ENCODE results near the gene C1QL2. TPM values are rescaled to one million over a fixed set of nuclear protein-coding genes. Genes with fewer than 3 reads are reported as not detected.

C1QL2 gene
- total RNA-seq, 1 donor from 2014 or later = not detected

DNA sequence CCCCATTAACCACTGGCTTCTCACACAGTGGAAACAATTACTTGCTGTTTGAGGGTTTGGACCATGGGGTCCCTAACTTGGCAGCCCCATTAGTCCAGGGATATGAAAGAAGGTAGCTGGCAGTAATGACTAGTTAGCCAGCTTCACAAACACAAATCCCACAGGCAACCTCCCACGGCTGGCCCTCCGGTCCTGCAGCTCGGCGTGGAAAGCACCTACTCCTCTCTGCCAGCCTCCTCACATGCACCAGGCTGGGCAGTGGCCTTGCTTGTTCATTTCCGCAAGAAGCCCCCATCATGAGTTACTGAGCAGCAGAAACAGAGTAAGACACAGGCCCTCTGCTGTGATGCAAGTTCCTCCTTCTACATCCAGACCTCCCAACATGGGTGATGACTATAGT, 13.7 kb downstream of the C1QL2 start:
- no peak for DNase-seq (ENCODE audit: low read depth, low spot score)

DNA sequence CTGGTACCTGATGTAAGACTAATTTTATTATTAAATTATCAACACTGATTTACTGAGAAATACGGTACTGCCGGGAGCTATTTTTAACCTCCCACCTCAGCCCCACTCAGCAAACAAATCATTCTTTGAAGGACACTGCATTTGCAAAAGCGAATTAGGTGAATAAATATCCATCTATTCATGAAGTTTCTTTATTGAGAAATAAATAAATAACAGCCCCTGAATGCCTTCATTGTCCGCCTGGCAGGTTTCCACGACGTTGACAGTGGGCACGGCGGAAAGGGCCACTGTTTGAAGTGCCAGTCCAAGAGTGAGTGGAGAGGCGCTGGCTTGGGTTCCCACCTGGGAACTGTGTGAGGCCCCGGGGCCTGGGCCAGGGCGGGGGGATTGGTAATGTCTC, 15.7 kb downstream of the C1QL2 start:
- no peak for DNase-seq (ENCODE audit: low read depth, low spot score)

DNA sequence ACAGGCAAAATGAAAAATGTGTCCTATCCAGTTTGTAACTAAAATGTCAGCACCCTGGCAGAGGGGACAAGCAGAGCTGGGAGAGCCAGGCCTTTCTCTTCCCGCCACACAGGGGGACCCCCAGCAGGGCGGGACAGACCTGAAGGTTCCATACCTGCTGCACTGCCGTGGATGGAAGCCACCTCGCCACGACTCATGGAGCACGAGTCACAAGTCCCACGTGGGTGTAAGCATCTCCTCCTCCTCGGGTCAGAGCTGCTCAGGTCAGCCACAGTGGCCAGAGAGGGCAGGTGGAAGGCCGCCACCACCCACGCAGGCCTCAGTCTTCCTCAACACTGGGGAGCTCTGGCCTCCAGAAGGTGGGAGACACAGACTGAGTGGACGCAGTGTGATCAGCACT, 21.0 kb downstream of the C1QL2 start:
- DNase-seq (ENCODE audit: low read depth, low spot score) = no peak

DNA sequence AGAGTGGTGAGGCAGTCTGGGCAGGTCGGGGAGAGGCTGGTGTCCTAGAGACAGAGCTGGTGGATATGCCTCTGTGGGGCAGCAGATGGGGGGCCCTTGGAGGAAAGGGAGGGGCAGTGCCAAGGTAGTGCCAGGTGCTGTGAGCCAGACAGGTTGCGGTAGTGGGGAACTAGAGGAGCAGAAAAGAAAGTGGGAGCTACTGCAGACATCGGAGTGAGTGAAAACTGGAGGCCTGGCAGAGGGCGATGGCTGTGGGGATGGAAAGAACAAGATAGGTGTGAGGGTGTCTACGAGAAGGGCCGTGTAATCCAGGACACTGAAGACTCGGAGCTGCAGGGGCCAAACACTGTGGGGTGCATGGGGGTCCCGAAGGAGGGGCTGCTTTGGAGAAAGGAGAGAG, 21.7 kb downstream of the C1QL2 start:
- no peak for DNase-seq (ENCODE audit: low read depth, low spot score)

DNA sequence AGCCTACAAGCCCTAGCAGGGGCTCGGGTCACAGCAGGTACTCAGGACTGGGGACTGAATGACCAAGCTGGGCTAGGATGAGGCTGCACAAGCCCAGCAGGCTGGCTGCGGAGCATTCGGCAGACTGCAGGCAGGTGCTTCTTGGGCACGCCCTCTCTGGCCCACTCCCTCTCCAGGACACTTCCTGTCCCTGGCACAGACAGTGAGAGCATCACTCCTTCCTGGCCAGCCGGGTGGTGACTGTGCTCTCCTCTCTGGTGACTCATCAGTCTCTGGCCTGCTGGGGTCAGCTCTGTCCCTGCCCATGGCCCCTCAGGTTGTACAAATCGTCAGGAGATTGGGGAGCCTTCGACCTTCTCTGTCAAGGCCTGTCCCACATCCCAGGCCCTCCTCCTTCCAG, 22.5 kb downstream of the C1QL2 start:
- DNase-seq (ENCODE audit: low read depth, low spot score) = no peak

DNA sequence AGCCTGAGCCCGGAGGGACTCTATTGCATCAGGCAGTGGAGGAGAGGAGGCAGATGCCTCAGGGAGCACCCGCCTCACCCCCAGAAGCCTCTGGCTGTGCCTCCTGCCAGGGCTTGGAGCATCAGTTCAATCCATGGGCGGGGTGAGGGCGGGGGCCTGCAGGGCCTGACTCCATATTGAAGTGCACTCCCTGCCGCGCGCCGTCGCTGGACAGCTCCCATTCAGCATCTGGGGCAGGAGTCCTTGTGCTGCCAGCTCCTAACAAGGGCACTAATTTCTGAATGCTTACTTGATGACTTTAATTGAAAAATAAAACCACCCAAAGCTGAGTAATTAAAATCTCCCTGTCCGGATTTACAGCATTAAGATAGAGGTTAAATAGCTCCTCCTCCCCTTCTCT, 23.8 kb downstream of the C1QL2 start:
- no peak for DNase-seq (ENCODE audit: low read depth, low spot score)

DNA sequence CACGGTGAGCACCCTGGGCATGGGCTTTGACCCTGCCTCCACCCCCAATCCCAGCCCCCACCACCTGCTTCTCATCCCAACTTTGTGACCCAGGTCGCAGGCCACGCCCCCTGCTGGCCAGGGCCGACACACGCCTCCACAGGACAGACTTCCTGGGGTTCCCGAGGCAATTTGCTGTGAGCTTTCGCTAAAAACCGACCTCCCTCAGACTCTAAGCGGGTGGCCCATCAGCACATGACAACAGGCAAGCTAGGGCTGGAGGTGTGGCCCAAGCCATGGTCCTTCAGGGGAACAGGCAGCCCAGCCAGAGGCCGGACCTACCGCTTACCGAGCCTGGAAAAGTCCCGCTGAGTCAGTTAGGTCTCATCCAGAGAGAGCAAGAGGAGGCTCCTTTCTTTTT, 31.9 kb downstream of the C1QL2 start:
- DNase-seq (ENCODE audit: low read depth, low spot score) = no peak

DNA sequence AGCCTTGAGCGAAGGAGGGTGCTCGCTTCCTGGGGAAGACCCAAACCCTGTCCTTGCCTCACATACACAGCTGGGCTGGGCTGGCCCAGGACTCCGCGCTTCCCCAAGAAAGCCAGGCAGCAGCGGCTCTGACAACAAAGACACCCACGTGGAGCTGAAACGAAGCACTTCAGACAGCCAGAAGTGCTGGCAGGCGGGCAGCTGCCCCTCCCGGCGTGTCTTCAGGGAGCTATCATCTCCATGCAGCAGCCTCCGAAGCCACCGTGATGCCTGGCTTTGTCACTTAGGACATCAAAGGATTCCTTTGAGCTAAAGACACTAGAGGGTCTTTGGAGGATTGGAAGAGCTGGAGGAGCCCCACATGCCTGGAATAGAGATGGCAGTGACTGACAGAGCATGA, 35.2 kb downstream of the C1QL2 start:
- no peak for DNase-seq (ENCODE audit: low read depth, low spot score)

DNA sequence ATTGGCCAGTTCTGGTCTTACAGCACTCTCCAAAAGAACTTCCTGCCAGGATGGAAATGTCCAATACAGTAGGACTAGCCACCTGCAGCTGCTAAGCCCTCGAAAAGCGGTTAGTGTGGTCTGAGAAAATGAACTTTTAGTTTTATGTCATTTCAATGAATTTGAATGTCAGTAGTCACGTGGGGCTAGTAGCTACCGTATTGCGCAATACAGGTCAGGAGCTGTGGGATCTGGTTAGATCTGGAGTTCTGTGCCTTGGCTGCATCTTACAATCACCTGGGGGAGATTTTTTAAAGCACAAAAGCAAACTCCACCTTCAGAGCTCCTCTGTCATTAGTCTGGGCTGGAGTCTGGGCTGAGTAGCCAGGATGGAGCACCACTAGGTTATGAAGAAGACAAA, 35.9 kb downstream of the C1QL2 start:
- no peak for DNase-seq (ENCODE audit: low read depth, low spot score)

DNA sequence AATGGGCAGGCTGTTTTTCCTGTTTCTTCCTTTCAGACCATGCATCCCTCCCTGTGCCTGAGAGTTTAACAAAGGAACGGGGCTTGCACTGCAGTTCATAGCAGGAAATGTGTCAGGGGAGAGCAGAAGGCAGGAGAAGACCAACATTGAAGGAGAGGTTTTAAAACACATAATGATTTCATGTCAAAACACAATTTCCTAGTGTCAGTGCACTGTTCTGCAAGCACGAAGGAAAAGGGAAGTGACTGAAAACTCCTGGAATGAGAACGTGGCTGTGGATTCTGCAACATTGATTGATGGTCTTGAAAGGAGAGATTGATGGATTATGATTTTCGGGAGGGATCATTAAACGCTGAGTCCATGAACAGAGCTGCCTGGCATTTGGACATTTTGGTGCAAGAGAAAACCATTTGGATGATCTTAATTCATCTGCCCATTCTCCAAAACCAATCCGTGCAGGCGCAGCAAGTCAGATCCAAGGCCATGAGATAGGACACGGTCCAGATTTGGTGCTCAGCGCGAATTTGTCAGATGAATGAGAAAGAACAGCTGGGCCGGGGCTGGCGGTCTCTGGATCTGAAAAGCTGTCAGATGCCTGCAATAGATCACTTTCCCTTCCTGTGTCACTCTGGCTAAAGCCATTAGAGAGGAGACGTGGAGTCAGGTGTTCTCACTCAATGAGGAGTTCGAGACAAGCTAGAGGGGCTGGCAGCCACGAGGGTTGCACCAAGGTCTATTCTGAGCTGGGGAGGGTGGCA, 38.4 kb downstream of the C1QL2 start:
- no peak for DNase-seq (ENCODE audit: low read depth, low spot score)

DNA sequence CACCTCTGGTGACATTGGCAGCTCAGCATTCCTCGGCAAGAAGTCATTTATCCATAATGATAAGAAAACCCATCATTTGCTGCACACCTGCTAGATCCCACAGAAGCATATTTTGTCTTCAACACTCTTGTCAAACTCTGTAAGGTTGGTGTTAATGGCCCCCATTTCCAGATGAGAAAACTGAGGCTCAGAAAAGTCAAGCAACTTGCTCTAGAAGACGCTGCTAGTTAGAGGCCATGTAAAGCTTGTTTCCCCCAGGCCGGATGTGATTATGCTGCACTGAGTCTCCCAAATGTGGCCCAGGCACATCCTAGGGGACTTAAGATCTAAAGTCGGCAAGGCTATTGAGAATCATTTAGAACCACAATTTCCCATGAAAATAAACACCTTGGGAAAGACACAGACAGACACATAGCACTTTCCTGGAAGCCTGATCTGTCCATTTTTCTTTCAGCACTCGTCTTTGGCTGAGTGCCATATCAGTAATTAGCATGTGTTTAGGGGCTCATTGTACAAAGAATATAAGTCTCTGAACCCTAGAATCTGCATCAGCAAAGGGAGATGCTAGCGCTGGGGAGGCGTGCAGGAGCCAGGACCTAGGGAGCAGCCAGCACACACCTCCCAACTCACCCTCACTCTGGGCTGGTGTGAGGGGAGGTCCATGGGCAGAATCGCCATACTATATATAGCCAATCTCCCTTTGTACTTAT, 39.3 kb downstream of the C1QL2 start:
- DNase-seq (ENCODE audit: low read depth, low spot score) = no peak

DNA sequence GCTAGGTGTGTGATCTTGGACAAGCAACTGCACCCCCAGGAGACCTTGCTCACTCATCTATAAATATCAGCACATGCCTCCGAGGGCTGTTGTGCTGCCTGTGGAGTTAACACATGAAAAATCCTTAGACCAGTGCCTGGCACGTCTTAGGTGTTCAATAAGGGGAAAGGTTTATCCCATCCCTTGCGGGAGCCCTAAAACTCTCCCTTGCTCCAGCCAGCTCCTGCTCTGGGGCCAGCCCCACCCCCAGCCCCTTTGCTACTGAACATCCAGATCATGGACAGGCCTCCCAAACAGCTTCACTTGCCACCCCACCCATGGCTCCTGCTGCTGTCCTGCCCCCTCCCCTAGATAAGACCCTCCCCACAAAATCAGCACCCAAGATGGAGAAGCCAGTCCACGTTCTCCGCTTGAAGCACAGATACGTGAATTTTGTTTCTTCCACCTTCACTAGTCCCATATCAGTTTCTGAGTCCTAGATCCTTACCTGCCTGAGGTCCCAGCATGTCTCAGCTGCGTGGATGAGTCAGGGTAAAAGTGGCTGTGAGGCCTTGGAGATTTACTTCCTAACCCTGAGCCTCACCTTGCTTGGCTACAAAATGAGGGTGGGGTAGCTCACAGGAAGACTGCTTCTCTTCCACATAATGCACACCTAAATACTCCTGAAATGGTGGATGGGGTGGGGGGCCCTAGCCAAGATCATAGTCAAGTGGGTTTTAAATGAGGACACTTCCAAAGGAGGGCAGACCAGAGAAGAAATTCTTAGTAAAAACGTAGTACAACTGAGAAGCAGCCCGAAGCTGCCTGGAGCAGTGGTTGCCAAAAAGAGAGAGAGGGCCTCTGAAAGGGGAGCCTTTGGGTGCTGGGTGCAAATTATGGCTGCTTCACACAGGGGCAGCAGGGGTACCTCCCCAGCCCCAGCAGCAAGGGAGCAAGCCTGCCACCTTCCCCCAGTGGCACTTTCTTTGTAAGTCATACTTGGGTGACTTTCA, 40.4 kb downstream of the C1QL2 start:
- DNase-seq (ENCODE audit: low read depth, low spot score) = no peak

DNA sequence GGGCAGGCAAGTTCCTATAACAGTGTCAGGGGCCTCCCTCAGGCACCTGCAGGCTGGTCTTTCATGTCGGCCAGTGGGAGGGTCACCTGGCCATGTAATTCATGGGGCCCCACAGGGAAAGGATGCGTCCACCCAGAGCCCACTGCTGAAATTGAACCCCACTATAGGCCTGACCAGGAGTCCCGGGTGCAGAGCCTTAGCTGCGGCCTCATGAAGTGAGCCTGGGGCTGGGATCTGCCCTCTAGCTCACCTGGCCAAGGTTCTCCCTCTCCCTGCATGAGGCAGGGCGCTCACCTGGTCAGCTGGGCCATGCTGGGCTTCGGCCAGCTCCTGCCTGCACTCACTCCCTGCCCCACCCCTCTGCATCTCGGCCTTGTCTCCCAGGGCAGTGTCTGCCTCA, 41.1 kb downstream of the C1QL2 start:
- no peak for DNase-seq (ENCODE audit: low read depth, low spot score)

DNA sequence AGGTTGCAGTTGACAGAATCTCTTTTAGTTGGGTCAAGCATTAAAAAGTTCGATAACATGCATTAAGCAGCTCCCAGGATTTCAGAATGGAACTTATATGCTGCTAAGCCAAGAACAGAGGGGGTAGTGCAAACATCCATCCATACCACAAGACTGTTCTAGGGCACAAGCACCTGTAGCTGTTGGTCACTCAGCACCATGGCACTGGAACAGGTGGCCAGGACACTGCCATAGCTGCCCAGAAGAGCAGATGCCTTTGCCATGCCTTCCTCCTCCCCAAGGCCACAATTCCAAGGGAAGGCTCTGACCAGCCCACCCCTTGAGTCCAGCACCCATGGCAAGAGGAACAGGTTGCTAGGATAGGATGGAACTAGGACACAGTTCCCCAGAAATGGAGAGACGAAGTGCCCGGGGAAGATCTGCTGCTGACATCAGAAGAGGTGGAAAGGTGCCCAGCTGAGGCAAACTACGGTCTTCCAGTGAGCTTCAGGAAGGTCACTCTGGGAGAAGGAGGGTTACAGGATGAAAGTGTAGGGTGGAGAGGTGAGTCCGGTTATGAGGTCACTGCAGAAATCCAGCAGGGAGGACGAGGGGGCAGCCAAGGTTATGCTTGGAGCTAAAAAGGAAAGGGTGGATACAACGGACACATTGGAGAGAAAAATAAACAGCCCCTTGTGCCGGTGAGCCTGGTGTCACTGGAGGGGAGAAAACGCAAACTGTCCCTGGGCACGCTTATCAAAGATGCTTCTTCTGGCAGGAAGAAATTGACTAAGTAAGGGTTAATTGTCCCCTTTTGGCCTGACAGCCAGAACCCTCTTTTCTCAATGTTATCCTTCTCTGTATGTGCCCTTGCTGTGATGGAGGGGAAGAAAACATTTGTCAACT, 41.9 kb downstream of the C1QL2 start:
- DNase-seq (ENCODE audit: low read depth, low spot score) = no peak

DNA sequence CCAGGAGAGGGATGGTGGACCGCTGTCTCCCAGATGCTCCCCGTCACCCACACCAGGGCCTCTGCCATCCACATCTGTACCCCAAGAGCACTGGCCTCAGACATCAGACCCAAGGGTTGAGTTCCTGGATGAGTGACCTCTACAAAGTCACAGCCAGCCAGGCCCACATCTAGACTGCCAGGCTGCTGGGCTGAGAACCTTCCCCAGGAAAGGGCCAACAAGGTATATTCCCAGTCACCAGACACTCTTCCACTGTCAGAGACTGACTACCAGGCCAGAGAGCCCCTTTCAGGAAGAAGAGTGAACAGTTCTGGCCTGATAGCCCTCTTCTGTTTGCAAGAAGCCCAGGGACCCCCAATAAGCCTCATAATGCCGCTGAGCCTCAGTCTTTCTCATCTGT, 44.3 kb downstream of the C1QL2 start:
- no peak for DNase-seq (ENCODE audit: low read depth, low spot score)

DNA sequence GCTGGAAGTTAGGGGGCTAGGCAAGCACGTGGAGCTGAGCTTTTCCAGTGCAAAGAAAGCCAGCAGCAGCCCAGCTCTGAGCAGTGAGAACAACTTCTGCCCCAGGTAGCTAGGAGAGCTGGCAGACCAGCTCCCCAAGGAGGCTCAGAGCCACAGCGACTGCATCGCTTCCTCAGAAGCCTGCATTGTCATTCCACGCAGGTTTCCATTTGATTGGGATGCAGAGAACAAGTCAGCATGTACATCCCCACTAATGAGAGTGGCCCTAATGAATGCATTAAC, 45.1 kb downstream of the C1QL2 start:
- DNase-seq (ENCODE audit: low read depth, low spot score) = no peak

DNA sequence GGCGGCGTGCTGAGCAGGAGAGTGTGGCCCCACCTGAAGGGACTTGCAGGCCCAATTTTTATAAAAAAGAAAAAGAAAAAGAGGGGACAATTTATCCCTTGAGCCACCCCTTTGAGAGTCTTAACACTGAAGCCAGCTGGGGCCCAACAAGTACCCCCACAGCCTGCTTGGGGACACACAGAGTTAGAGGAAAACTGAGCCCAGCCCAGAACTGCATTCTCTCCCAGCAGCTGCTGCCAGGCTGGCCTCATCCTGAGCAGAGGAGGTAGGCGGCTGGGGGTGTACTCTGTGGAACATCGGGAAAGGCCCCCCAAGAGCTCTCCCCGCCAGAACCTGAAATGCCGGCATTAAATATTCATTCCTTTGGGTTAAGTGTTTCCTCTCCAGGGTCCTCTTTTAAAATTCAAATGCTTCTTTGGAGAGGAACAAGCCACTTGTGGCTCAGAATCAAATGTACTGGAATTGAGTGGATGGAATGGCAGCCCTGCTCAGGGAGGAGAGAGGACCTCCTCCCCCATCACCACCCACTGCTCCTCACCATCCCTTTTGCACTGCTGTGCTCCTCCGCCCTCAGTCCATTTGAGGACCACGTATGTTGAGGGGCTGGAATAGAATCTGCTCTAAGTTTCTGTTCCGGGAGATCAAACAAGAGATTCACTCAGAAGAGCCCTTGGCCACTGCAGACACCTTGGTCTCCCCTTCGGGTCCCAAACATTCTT, 45.6 kb downstream of the C1QL2 start:
- no peak for DNase-seq (ENCODE audit: low read depth, low spot score)

DNA sequence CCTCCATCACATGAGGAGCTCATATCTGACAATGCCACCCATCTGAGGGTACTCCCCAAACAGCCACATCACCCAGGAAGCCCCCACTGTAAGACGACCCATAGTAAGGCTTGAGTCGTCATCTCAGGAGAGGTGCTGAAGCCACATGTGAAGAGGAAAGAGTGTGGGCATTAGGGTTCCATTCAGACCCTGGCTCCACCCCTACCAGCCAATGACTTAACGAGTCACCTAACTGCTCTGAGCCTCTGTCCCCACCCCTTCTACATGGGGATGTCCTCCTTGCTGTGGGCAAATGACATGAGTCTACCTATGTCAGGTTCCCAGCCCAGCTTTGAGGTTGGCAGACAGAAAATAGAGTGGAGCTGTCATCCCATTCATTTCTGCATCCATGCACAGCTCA, 46.3 kb downstream of the C1QL2 start:
- DNase-seq (ENCODE audit: low read depth, low spot score) = no peak

DNA sequence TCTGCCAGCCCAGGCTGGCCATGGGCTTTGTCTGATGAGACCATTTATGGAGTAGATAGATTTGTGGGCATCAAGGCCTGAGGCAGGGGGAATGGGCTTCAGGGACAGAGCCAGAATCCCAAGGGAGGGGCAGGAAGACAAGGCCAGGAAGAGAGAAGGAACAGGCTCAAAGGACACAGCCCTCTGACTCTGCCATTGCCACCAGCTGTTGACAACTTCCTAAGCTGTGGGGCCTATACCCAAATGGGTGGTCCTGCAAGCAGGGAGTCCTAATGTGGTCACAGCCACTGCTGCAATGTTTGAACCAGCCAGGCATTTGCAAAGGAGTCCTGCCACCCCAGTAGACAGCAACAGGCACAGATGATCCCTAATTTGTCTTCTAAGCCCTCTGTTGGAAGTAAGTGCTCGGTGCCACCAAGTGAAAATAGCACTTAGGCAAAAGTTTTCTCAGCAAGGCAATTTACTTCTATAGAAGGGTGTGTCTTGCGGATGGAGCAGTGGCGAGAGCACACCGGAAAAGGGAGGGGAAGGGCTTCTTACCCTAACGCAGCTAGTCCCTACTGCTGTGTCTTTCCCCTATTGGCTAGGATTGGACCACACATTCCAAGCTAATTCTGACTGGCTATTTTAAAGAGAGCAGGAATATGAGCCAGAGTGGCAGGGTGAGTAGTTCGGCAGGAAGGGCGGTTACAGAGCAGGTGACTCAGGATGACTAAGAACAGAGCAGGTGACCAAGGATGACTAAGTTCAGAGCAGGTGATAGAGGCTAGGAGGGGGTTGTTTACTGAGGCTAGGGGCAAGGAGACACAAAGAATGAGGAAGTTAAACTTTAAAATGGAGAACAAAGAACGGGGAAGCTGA, 47.2 kb downstream of the C1QL2 start:
- no peak for DNase-seq (ENCODE audit: low read depth, low spot score)

DNA sequence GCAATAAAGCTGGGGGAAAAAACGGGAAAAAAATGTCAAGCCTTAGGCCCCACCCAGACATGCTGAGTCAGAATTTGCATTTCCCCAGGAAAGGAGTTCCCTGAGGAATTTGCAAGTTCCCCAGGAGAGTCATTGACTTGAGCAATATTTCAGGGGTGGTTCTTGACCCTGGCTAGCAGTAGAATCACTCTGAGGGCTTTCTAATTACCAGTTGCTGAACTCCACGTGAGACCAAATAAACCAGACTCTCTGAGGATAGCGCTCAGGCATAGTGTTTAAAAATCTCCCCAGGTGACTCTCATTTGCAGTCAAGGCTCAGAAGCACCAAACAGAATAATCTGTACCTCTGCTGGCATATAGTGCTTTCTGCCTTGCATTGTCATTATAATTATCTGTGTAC, 48.7 kb downstream of the C1QL2 start:
- DNase-seq (ENCODE audit: low read depth, low spot score) = no peak

Data from pulmonary artery endothelial cell (primary cell).